ENCODE data around the gene NPR3.

The NPR3 gene, protein sequence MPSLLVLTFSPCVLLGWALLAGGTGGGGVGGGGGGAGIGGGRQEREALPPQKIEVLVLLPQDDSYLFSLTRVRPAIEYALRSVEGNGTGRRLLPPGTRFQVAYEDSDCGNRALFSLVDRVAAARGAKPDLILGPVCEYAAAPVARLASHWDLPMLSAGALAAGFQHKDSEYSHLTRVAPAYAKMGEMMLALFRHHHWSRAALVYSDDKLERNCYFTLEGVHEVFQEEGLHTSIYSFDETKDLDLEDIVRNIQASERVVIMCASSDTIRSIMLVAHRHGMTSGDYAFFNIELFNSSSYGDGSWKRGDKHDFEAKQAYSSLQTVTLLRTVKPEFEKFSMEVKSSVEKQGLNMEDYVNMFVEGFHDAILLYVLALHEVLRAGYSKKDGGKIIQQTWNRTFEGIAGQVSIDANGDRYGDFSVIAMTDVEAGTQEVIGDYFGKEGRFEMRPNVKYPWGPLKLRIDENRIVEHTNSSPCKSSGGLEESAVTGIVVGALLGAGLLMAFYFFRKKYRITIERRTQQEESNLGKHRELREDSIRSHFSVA

DNA sequence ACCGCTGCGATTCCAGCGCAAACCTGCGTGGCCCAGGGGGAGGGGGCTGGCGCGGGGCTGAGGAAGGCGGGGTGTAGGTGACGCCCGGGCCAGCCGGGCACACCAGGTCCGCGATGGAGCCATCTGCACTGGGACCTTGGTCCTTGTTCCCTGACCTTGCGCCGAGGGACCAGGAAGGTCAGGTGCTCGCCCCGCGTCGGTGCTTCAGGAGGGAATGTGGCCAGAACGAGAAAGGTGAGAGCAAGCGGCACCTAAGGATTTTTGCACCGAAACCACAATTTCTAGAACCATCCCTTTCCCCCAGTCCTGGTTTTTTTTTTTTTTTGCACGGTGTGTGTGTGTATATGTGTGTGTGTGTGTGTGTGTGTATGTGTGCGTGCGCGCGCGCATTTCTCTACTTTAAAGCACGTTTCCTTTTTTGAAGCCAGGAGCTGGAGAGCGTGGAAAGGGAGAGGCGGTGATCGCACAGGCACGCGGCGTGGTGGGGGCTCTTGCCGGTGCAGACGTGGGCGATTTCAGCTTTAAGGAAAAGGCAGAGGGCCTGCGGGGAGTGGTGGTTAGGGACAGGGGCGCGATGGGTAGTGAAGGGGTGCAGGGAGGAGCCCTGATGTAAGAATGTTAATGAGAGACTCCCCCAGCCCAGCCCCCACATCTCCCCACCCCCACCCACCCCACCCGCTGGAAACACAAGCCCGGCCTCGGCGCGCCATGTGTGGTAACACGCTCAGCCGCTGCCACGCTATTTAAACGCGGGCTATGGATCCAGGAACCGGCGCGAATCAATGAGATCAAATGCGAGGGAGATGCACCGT is at the start of gene NPR3:
NPR3 (plus strand) TSS at position 772 of the 812 bp plus-strand sequence. CDS start 456 bp downstream, outside the sequence.
- peak; percentile 10 for DNase-seq (ENCODE audit: low read depth)

GRCh38 chr5:32664523-32664922 is 46.6 kb upstream of the NPR3 start:
- no peak for DNase-seq (ENCODE audit: low read depth)

GRCh38 chr5:32668552-32668951 is 42.6 kb upstream of the NPR3 start:
- DNase-seq (ENCODE audit: low read depth), result no peak

GRCh38 chr5:32673272-32673671 is 37.8 kb upstream of the NPR3 start:
- DNase-seq (ENCODE audit: low read depth), result no peak

- DNase-seq (ENCODE audit: low read depth), result no peak
Observed at GRCh38 chr5:32677023-32677422, 34.1 kb upstream of the NPR3 start.

- DNase-seq (ENCODE audit: low read depth), result no peak
Observed at GRCh38 chr5:32678472-32678871, 32.6 kb upstream of the NPR3 start.

DNA sequence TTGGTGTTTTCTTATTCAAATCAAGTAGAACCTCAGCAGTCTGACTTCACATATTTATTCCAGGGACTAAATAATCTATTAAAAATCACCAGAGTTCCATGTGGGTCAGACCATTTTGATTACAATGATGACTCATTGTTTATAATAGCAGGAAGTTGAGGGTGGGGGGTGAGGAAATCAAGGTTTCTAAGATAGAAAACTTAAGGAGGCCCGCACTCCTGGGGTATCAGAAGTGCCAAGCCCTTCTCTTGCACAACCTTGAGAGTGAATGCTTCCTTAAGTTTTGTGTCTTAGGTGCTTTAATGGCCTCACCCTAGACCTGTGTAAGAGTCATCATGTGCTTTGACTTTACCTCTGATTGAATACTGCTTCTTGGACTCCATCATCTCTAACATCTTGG is 31.9 kb upstream of the NPR3 start:
- DNase-seq (ENCODE audit: low read depth), result no peak

- no peak for DNase-seq (ENCODE audit: low read depth)
Observed at GRCh38 chr5:32680183-32680582, 30.9 kb upstream of the NPR3 start.

- DNase-seq (ENCODE audit: low read depth), result no peak
Observed at GRCh38 chr5:32683125-32683524, 28.0 kb upstream of the NPR3 start.

- DNase-seq (ENCODE audit: low read depth), result no peak
Observed at GRCh38 chr5:32684260-32684659, 26.9 kb upstream of the NPR3 start.

- no peak for DNase-seq (ENCODE audit: low read depth)
Observed at GRCh38 chr5:32686799-32687498, 24.2 kb upstream of the NPR3 start.

GRCh38 chr5:32687499-32687831 is 23.7 kb upstream of the NPR3 start:
- no peak for DNase-seq (ENCODE audit: low read depth)

GRCh38 chr5:32690153-32690552 is 21.0 kb upstream of the NPR3 start:
- no peak for DNase-seq (ENCODE audit: low read depth)

- no peak for DNase-seq (ENCODE audit: low read depth)
Observed at GRCh38 chr5:32690666-32691065, 20.5 kb upstream of the NPR3 start.

- no peak for DNase-seq (ENCODE audit: low read depth)
Observed at GRCh38 chr5:32692036-32692746, 18.9 kb upstream of the NPR3 start.

DNA sequence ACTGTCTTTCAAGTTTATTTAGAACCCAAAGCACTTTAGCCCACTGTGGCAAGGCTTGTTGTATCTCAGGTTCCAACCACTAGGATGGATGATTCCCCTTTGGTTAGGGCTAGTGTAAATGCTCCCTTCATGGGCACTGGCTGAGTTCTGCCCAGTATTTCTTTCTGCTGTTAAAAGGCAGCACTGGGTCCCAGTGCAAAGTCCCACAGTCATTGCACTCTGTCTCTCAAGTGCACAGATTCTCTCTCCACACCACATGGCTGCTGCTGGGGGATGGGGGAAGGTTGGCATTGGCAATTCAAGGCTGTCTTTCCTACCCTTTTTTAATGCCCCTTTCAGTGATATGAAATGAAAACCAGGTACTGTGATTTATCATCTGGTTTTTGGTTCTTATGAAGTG is 7.2 kb upstream of the NPR3 start:
- no peak for DNase-seq (ENCODE audit: low read depth)

DNA sequence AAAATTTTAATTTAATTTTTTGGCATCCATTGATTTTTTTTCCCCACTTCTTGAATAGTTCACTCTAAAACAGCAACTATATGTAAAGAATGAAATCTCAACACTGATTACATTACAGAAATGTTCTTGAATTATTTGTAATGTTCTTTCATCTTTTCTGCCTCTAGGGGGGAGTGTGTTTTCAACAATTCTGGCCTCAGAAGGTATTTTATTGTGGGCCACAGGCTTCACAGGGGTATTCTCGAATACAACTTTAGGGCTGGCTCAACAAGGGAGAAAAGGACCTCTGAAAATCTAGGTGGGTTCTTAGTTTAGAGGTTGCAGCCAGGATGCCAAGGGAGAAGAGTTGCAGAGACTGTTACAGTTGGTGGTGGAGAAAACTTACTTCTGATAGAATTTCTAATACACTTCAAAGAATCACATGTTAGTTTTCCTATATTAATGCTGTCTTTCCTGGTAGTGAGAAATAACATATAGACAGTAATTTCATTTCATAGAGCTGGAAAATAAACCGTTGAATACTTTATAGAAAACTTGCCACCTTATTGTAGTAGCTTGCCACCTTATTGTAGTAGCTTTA is 3.6 kb upstream of the NPR3 start:
- DNase-seq (ENCODE audit: low read depth), result no peak

DNA sequence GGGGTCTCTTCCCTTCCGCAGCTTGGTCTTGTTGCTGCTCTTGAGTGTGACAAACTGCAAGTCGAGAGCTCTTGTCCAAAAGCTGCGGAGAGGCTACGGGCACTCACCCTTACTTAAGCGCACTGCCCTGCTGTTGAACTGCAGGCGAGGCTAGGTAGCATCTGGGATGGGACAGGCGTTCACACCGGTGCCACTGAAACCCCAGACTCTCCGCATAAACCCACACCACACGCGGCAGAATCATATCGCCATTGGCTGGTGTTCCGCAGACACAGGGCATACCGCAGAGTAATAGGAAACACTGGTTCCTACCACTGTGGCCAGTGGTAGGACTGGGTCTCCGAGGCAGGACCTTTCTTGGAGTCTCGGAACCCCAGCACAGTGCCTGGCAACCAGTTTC is 2.2 kb upstream of the NPR3 start:
- DNase-seq (ENCODE audit: low read depth), result no peak

GRCh38 chr5:32709750-32710549 is 1.2 kb upstream of the NPR3 start:
- peak; percentile 65 for DNase-seq (ENCODE audit: low read depth)

DNA sequence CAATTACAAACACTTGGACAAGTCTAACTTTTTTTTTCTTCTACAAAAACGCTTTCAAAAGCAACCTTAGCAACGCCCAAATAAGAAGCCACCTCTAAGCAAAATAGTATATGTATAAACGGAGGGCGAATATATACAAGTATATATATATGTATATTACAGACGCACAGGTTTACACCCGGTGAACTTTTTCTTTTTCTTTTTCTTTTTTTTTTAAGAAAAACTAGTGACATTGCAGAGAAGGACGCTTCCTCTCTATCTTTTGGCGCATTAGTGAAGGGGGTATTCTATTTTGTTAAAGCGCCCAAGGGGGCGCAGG is 200 bp downstream of the NPR3 start:
- no peak for DNase-seq (ENCODE audit: low read depth)
